Fibroblast of lung (primary cell): ENCODE data around the gene EHMT1. TPM values are rescaled to one million over a fixed set of nuclear protein-coding genes. Genes with fewer than 3 reads are reported as not detected.

Experiments
- DNase-seq, 2 donors: peaks; one replicate each; pipeline versions ENCODE4 v3.0.0 to v3.0.0-alpha.2; 2010; ENCODE audit warnings: low read depth in 2 of 2
- H2AFZ ChIP-seq: 2 replicates; pipeline ENCODE4 v1.5.1; 2012; ENCODE audit warnings: low read length, control low read depth, inconsistent platforms
- H3K27ac ChIP-seq: 2 replicates; pipeline ENCODE4 v1.5.1; 2011; ENCODE audit warnings: low read length, control low read depth; ENCODE audit not compliant: insufficient read depth
- H3K27me3 ChIP-seq: 2 replicates; pipeline ENCODE4 v1.5.1; 2011; ENCODE audit warnings: mild to moderate bottlenecking, low read length; ENCODE audit not compliant: control insufficient read depth, insufficient read depth
- H3K36me3 ChIP-seq: 2 replicates; pipeline ENCODE4 v1.5.1; 2011; ENCODE audit warnings: low read length; ENCODE audit not compliant: control insufficient read depth, insufficient read depth
- H3K4me1 ChIP-seq: 2 replicates; pipeline ENCODE4 v1.5.1; 2011; ENCODE audit warnings: low read length; ENCODE audit not compliant: control insufficient read depth, insufficient read depth; ENCODE audit errors: extremely low read depth
- H3K4me2 ChIP-seq: 2 replicates; pipeline ENCODE4 v1.5.1; 2011; ENCODE audit warnings: low read length, control low read depth; ENCODE audit not compliant: insufficient read depth; ENCODE audit errors: extremely low read depth
- H3K4me3 ChIP-seq, 4 experiments: fragments of 200-600 bp in 1 of 4; sonication (generic) in 1 of 4; replicated peaks in 1 of 4; 2 replicates each; pipeline ENCODE4 v1.5.1; 2011 to 2016; ENCODE audit warnings: low read length in 4 of 4, low read depth in 3 of 4, mild to moderate bottlenecking in 3 of 4, control low read depth in 2 of 4, inconsistent platforms in 1 of 4, mixed read lengths in 1 of 4; ENCODE audit not compliant: insufficient read depth in 1 of 4; ENCODE audit errors: control extremely low read depth in 1 of 4
- H3K79me2 ChIP-seq: 2 replicates; pipeline ENCODE4 v1.5.1; 2012; ENCODE audit warnings: mild to moderate bottlenecking, low read length, inconsistent platforms; ENCODE audit not compliant: control insufficient read depth, insufficient read depth
- H3K9ac ChIP-seq: 2 replicates; pipeline ENCODE4 v1.5.1; 2011; ENCODE audit warnings: mild to moderate bottlenecking, low read length, control low read depth; ENCODE audit not compliant: insufficient read depth
- H3K9me3 ChIP-seq: 2 replicates; pipeline ENCODE4 v1.5.1; 2012; ENCODE audit warnings: low read depth, low read length; ENCODE audit not compliant: control insufficient read depth, insufficient read depth
- H4K20me1 ChIP-seq: 2 replicates; pipeline ENCODE4 v1.5.1; 2011; ENCODE audit warnings: low read length; ENCODE audit not compliant: control insufficient read depth, insufficient read depth; ENCODE audit errors: extremely low read depth
- EZH2 ChIP-seq: IDR thresholded peaks from 2 replicates; pipeline ENCODE4 v1.5.1; 2012; ENCODE audit warnings: low read length, control low read depth, mild to moderate bottlenecking; ENCODE audit errors: missing control alignments
- polyA plus RNA-seq, 2 donors: library from polyadenylated mRNA; depleted of rRNA in 1 of 2; stranded (reverse) in 1 of 2; unstranded in 1 of 2; fragments of >200 nt; gene quantifications; 2 replicates each; pipeline ENCODE4 v1.2.1, GENCODE V29; 2011 to 2012; ENCODE audit warnings: missing spikeins in 1 of 2
- total RNA-seq: library from RNA; depleted of rRNA; stranded (reverse); fragments of >200 nt; gene quantifications from 2 replicates; pipeline ENCODE4 v1.2.1, GENCODE V29; 2014
- TF ChIP-seq, protein P1 (sequence below), 2 donors: IDR thresholded peaks in 1 of 2; conservative IDR thresholded peaks in 1 of 2; 1 replicate in 1 of 2; 2 replicates in 1 of 2; pipeline ENCODE4 v1.5.1; 2011 to 2012; ENCODE audit warnings: low read length in 2 of 2, control low read depth in 1 of 2, inconsistent platforms in 1 of 2, low read depth in 1 of 2, mild to moderate bottlenecking in 1 of 2

Gene EHMT1
- total and polyA plus RNA-seq, 2 donors (not counting 1 experiment from before 2014, with no cell fraction given), result 22.4 to 48.6 TPM

- H3K4me2 ChIP-seq, result no peak overlapping the region
- no peaks in the 10 kb centered on the region for H4K20me1 ChIP-seq
- no peak overlapping the region for H3K9ac ChIP-seq
- H3K27me3 ChIP-seq, result no peaks in the 10 kb centered on the region
- no peak overlapping the region for H2AFZ ChIP-seq
- no peak overlapping the region for H3K27ac ChIP-seq
- TF ChIP-seq EZH2, result no peak
- TF ChIP-seq, protein P1, sequence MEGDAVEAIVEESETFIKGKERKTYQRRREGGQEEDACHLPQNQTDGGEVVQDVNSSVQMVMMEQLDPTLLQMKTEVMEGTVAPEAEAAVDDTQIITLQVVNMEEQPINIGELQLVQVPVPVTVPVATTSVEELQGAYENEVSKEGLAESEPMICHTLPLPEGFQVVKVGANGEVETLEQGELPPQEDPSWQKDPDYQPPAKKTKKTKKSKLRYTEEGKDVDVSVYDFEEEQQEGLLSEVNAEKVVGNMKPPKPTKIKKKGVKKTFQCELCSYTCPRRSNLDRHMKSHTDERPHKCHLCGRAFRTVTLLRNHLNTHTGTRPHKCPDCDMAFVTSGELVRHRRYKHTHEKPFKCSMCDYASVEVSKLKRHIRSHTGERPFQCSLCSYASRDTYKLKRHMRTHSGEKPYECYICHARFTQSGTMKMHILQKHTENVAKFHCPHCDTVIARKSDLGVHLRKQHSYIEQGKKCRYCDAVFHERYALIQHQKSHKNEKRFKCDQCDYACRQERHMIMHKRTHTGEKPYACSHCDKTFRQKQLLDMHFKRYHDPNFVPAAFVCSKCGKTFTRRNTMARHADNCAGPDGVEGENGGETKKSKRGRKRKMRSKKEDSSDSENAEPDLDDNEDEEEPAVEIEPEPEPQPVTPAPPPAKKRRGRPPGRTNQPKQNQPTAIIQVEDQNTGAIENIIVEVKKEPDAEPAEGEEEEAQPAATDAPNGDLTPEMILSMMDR (conservative IDR thresholded peaks at IDR 0.05 in 1 of 2, IDR thresholded peaks at IDR 0.05 in 1 of 2; ENCODE audit: low read depth in 1 of 2, low read length in 2 of 2), result no peak
- no peak for DNase-seq
- no peaks in the 10 kb centered on the region for H3K9me3 ChIP-seq
- H3K79me2 ChIP-seq, result no peaks in the 10 kb centered on the region
- peaks cover 21% of the 10 kb centered on the region for H3K36me3 ChIP-seq
- no peaks in the 10 kb centered on the region for H3K4me1 ChIP-seq
- no peak overlapping the region for H3K4me3 ChIP-seq
Observed at GRCh38 chr9:137801023-137801319, 182.2 kb downstream of the EHMT1 start.

- Histone ChIP-seq H3K27me3 (no peaks in the 10 kb centered on the region), H3K36me3 (peaks cover 21% of the 10 kb centered on the region), H3K9ac (no peak overlapping the region), H3K4me1 (no peaks in the 10 kb centered on the region), H4K20me1 (no peaks in the 10 kb centered on the region), H3K27ac (no peak overlapping the region), H3K4me2 (no peak overlapping the region), H3K9me3 (no peaks in the 10 kb centered on the region), H2AFZ (no peak overlapping the region), H3K4me3 (no peak overlapping the region), H3K79me2 (no peaks in the 10 kb centered on the region)
- TF ChIP-seq EZH2, result no peak
- TF ChIP-seq, protein P1 (conservative IDR thresholded peaks at IDR 0.05 in 1 of 2, IDR thresholded peaks at IDR 0.05 in 1 of 2; ENCODE audit: low read depth in 1 of 2, low read length in 2 of 2), result no peak
- DNase-seq, result no peak
Observed at GRCh38 chr9:137802021-137802420, 183.2 kb downstream of the EHMT1 start.

DNA sequence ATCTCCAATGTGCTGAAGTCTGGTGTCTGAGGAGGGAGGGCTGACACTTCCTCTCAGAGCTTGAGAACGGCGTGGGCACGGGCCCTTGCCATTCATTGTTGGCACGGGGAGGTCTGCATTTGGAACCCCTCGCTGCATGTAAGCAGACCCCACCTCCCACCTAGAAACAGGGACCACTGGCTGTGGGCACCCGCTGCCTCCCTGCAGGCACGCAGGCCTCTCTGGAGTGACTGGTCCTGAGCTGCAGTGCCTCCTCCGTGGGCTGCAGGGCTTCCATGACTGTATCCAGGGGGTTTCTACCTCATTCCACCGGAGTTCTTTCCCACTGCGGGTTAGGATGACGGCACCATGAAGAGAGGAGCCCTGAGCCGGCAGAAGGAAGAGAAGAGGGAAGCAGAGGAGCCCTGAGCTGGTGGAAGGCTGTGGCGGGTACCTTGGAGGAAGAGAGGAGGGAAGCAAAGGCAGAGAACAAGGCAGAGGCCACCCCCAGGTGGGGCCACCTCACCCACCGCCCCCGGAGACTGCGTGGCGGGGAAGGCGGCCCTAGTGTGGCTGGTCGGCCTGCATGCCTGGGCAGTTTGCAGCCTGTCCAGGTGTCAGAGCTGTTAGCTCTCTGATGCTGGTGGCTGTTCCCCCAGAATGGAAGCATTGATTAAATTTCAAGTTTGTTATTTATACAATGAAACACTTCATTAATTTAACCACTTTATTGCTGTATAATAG lies 183.9 kb downstream of the EHMT1 start:
- H3K4me2 ChIP-seq, result no peak overlapping the region
- no peaks in the 10 kb centered on the region for H4K20me1 ChIP-seq
- no peaks in the 10 kb centered on the region for H3K79me2 ChIP-seq
- H2AFZ ChIP-seq, result no peak overlapping the region
- no peak overlapping the region for H3K27ac ChIP-seq
- no peaks in the 10 kb centered on the region for H3K4me1 ChIP-seq
- H3K27me3 ChIP-seq, result no peaks in the 10 kb centered on the region
- peaks cover 19% of the 10 kb centered on the region for H3K36me3 ChIP-seq
- H3K9me3 ChIP-seq, result no peaks in the 10 kb centered on the region
- TF ChIP-seq, protein P1 (conservative IDR thresholded peaks at IDR 0.05 in 1 of 2, IDR thresholded peaks at IDR 0.05 in 1 of 2; ENCODE audit: low read depth in 1 of 2, low read length in 2 of 2), result no peak
- no peak for TF ChIP-seq EZH2
- no peak overlapping the region for H3K4me3 ChIP-seq
- H3K9ac ChIP-seq, result no peak overlapping the region
- DNase-seq, result no peak
